Measurements from ENCODE around the gene ARFIP1. TPM values are rescaled to one million over a fixed set of nuclear protein-coding genes. Genes with fewer than 3 reads are reported as not detected.

ARFIP1 gene
- polyA plus RNA-seq, 3 donors, result 11.7 to 28.4 (median 27.2) TPM

- WGBS (ENCODE audit: insufficient coverage), result no CpG with 5 or more reads among the region's 3 CpGs
- no peaks in the 10 kb centered on the region for H4K20me1 ChIP-seq (ENCODE audit: insufficient read depth, low read length)
- no peak overlapping the region for H3K4me2 ChIP-seq (replicated peaks; ENCODE audit: extremely low read depth, low read length, poor library complexity, severe bottlenecking)
- no peak for DNase-seq
- H3K4me1 ChIP-seq (ENCODE audit: control insufficient read depth in 1 of 2, insufficient read depth in 2 of 2, low read length in 2 of 2), result peaks cover 8 to 16% of the 10 kb centered on the region in 2 donors
- Mint-ChIP-seq H3K4me3 (no peak overlapping the region), H3K9me3 (peaks cover 0 to 5% (median 2%) of the 10 kb centered on the region in 7 donors), H3K27me3 (ENCODE audit: low read depth in 3 of 3) (peaks cover 0 to 3% (median 0%) of the 10 kb centered on the region in 3 donors), H3K36me3 (peaks cover 35 to 40% of the 10 kb centered on the region in 2 donors), H3K27ac (no peak overlapping the region), H3K4me1 (peaks cover 21% of the 10 kb centered on the region)
- no peak for TF ChIP-seq CTCF (IDR thresholded peaks at IDR 0.05)
- H3K4me3 ChIP-seq (replicated peaks in 1 of 3; ENCODE audit: low read depth in 2 of 3, low read length in 3 of 3), result no peak overlapping the region
- H3K27ac ChIP-seq (ENCODE audit: low read depth in 1 of 2, low read length in 2 of 2), result no peak overlapping the region
- no peaks in the 10 kb centered on the region for H3K79me2 ChIP-seq (ENCODE audit: insufficient read depth, low read length)
- H3K9ac ChIP-seq (ENCODE audit: insufficient read depth, low read length, poor library complexity, severe bottlenecking), result no peak overlapping the region
- no peak overlapping the region for H2AFZ ChIP-seq (ENCODE audit: insufficient read depth, low read depth, low read length, poor library complexity, severe bottlenecking)
- no peaks in the 10 kb centered on the region for H3K9me3 ChIP-seq (replicated peaks in 1 of 2; ENCODE audit: control insufficient read depth in 1 of 2, insufficient read depth in 1 of 2, low read length in 2 of 2)
- H3K27me3 ChIP-seq (ENCODE audit: control insufficient read depth in 2 of 2, insufficient read depth in 2 of 2, low read length in 2 of 2), result no peaks in the 10 kb centered on the region
- H3K36me3 ChIP-seq (replicated peaks in 1 of 2; ENCODE audit: control insufficient read depth in 1 of 2, insufficient read depth in 2 of 2, low read length in 2 of 2), result peaks cover 0 to 33% of the 10 kb centered on the region in 2 donors
- intact Hi-C loops (cut with micrococcal nuclease), result no loop called here
These were observed 121.5 kb downstream of the ARFIP1 start for GRCh38 chr4:152901205-152901604.

- no peak overlapping the region for H3K4me3 ChIP-seq (replicated peaks in 1 of 3; ENCODE audit: low read depth in 2 of 3, low read length in 3 of 3)
- DNase-seq, result no peak
- Mint-ChIP-seq H3K36me3 (peaks cover 44 to 57% of the 10 kb centered on the region in 2 donors), H3K4me3 (no peak overlapping the region), H3K27me3 (ENCODE audit: low read depth in 3 of 3) (peaks cover 0 to 1% (median 0%) of the 10 kb centered on the region in 3 donors), H3K4me1 (peaks cover 5% of the 10 kb centered on the region), H3K9me3 (peaks cover 0 to 5% (median 2%) of the 10 kb centered on the region in 7 donors), H3K27ac (no peak overlapping the region)
- H4K20me1 ChIP-seq (ENCODE audit: insufficient read depth, low read length), result no peaks in the 10 kb centered on the region
- H3K4me1 ChIP-seq (ENCODE audit: control insufficient read depth in 1 of 2, insufficient read depth in 2 of 2, low read length in 2 of 2), result no peaks in the 10 kb centered on the region
- intact Hi-C loops (cut with micrococcal nuclease), result no loop called here
- H3K9me3 ChIP-seq (replicated peaks in 1 of 2; ENCODE audit: control insufficient read depth in 1 of 2, insufficient read depth in 1 of 2, low read length in 2 of 2), result no peaks in the 10 kb centered on the region
- no peaks in the 10 kb centered on the region for H3K27me3 ChIP-seq (ENCODE audit: control insufficient read depth in 2 of 2, insufficient read depth in 2 of 2, low read length in 2 of 2)
- H3K79me2 ChIP-seq (ENCODE audit: insufficient read depth, low read length), result no peaks in the 10 kb centered on the region
- peaks cover 0 to 42% of the 10 kb centered on the region in 2 donors for H3K36me3 ChIP-seq (replicated peaks in 1 of 2; ENCODE audit: control insufficient read depth in 1 of 2, insufficient read depth in 2 of 2, low read length in 2 of 2)
- H3K9ac ChIP-seq (ENCODE audit: insufficient read depth, low read length, poor library complexity, severe bottlenecking), result no peak overlapping the region
- no peak overlapping the region for H3K27ac ChIP-seq (ENCODE audit: low read depth in 1 of 2, low read length in 2 of 2)
- no peak overlapping the region for H2AFZ ChIP-seq (ENCODE audit: insufficient read depth, low read depth, low read length, poor library complexity, severe bottlenecking)
- no peak for TF ChIP-seq CTCF (IDR thresholded peaks at IDR 0.05)
- no peak overlapping the region for H3K4me2 ChIP-seq (replicated peaks; ENCODE audit: extremely low read depth, low read length, poor library complexity, severe bottlenecking)
These were observed 123.9 kb downstream of the ARFIP1 start for GRCh38 chr4:152903658-152904057.
